Central memory CD8-positive, alpha-beta T cell (primary cell): Measurements from ENCODE around the gene GRK4.

Experiments
- ATAC-seq: fragments of 150-1000 bp; cut with Tn5 transposase; replicated peaks from 2 replicates; pipeline ENCODE4 v1.10.0; 2022; ENCODE audit warnings: mild to moderate bottlenecking, moderate FRiP score, moderate number of reproducible peaks; ENCODE audit not compliant: poor library complexity, severe bottlenecking; ENCODE audit errors: extremely low read depth
- DNase-seq, 2 donors: peaks; one replicate each; pipeline ENCODE4 v3.0.0; 2021; ENCODE audit warnings: low spot score in 2 of 2
- H3K27ac Mint-ChIP-seq: one replicate; pipeline ENCODE4 v1.8.0; 2022; ENCODE audit warnings: low read depth, mild to moderate bottlenecking, moderate library complexity, mixed read lengths
- H3K27me3 Mint-ChIP-seq: one replicate; pipeline ENCODE4 v1.8.0; 2022; ENCODE audit warnings: mixed read lengths
- H3K36me3 Mint-ChIP-seq: one replicate; pipeline ENCODE4 v1.8.0; 2022; ENCODE audit warnings: mild to moderate bottlenecking, moderate library complexity, mixed read lengths; ENCODE audit not compliant: insufficient read depth
- H3K4me1 Mint-ChIP-seq: one replicate; pipeline ENCODE4 v1.8.0; 2022; ENCODE audit warnings: mixed read lengths
- H3K4me3 Mint-ChIP-seq: one replicate; pipeline ENCODE4 v1.8.0; 2022; ENCODE audit warnings: mild to moderate bottlenecking, moderate library complexity, mixed read lengths
- H3K9me3 Mint-ChIP-seq: one replicate; pipeline ENCODE4 v1.8.0; 2022; ENCODE audit warnings: mixed read lengths

GRK4 gene

GRCh38 chr4:3054169-3054759, 90.9 kb downstream of the GRK4 start:
- Mint-ChIP-seq H3K27ac (no peak overlapping the region), H3K4me1 (no peaks in the 10 kb centered on the region), H3K4me3 (no peak overlapping the region), H3K9me3 (peaks cover 5% of the 10 kb centered on the region), H3K36me3 (no peaks in the 10 kb centered on the region), H3K27me3 (peaks cover 2% of the 10 kb centered on the region)
- no peak for DNase-seq
- no peak for ATAC-seq

- H3K9me3 Mint-ChIP-seq: no peaks in the 10 kb centered on the region
- no peaks in the 10 kb centered on the region for H3K36me3 Mint-ChIP-seq
- no peak overlapping the region for H3K27ac Mint-ChIP-seq
- ATAC-seq: no peak
- H3K27me3 Mint-ChIP-seq: peaks cover 36% of the 10 kb centered on the region
- H3K4me1 Mint-ChIP-seq: no peaks in the 10 kb centered on the region
- DNase-seq: no peak
- no peak overlapping the region for H3K4me3 Mint-ChIP-seq
Observed at GRCh38 chr4:3059943-3060342, 96.6 kb downstream of the GRK4 start.

GRCh38 chr4:3060946-3061345, 97.6 kb downstream of the GRK4 start:
- no peak overlapping the region for H3K27ac Mint-ChIP-seq
- H3K4me3 Mint-ChIP-seq: no peak overlapping the region
- H3K27me3 Mint-ChIP-seq: peaks cover 36% of the 10 kb centered on the region
- DNase-seq (no peak), ATAC-seq (no peak)
- H3K36me3 Mint-ChIP-seq: no peaks in the 10 kb centered on the region
- H3K9me3 Mint-ChIP-seq: no peaks in the 10 kb centered on the region
- no peaks in the 10 kb centered on the region for H3K4me1 Mint-ChIP-seq

GRCh38 chr4:3062471-3062870, 99.1 kb downstream of the GRK4 start:
- no peaks in the 10 kb centered on the region for H3K9me3 Mint-ChIP-seq
- no peaks in the 10 kb centered on the region for H3K36me3 Mint-ChIP-seq
- no peak overlapping the region for H3K27ac Mint-ChIP-seq
- H3K27me3 Mint-ChIP-seq: peaks cover 36% of the 10 kb centered on the region
- no peak overlapping the region for H3K4me3 Mint-ChIP-seq
- no peak for ATAC-seq
- H3K4me1 Mint-ChIP-seq: no peaks in the 10 kb centered on the region
- DNase-seq: no peak

- peaks cover 22% of the 10 kb centered on the region for H3K27me3 Mint-ChIP-seq
- no peak overlapping the region for H3K4me3 Mint-ChIP-seq
- no peaks in the 10 kb centered on the region for H3K4me1 Mint-ChIP-seq
- H3K27ac Mint-ChIP-seq: no peak overlapping the region
- no peaks in the 10 kb centered on the region for H3K36me3 Mint-ChIP-seq
- ATAC-seq (no peak), DNase-seq (no peak)
- no peaks in the 10 kb centered on the region for H3K9me3 Mint-ChIP-seq
Observed at GRCh38 chr4:3065551-3065950, 102.2 kb downstream of the GRK4 start.

GRCh38 chr4:3066836-3067400, 103.5 kb downstream of the GRK4 start:
- H3K4me3 Mint-ChIP-seq: no peak overlapping the region
- H3K36me3 Mint-ChIP-seq: no peaks in the 10 kb centered on the region
- no peaks in the 10 kb centered on the region for H3K4me1 Mint-ChIP-seq
- H3K27ac Mint-ChIP-seq: no peak overlapping the region
- H3K27me3 Mint-ChIP-seq: peaks cover 13% of the 10 kb centered on the region
- no peaks in the 10 kb centered on the region for H3K9me3 Mint-ChIP-seq
- DNase-seq (no peak), ATAC-seq (no peak)

- Mint-ChIP-seq H3K4me3 (no peak overlapping the region), H3K4me1 (no peaks in the 10 kb centered on the region), H3K27ac (no peak overlapping the region), H3K27me3 (peaks cover 10% of the 10 kb centered on the region), H3K36me3 (peaks cover 1% of the 10 kb centered on the region), H3K9me3 (no peaks in the 10 kb centered on the region)
- no peak for DNase-seq
- no peak for ATAC-seq
Observed at GRCh38 chr4:3067473-3068001, 104.2 kb downstream of the GRK4 start.

- H3K9me3 Mint-ChIP-seq: no peaks in the 10 kb centered on the region
- H3K4me3 Mint-ChIP-seq: no peak overlapping the region
- ATAC-seq (no peak), DNase-seq (no peak)
- no peaks in the 10 kb centered on the region for H3K27me3 Mint-ChIP-seq
- no peak overlapping the region for H3K27ac Mint-ChIP-seq
- H3K4me1 Mint-ChIP-seq: no peaks in the 10 kb centered on the region
- peaks cover 5% of the 10 kb centered on the region for H3K36me3 Mint-ChIP-seq
Observed at GRCh38 chr4:3069661-3070199, 106.4 kb downstream of the GRK4 start.

GRCh38 chr4:3070709-3071500, 107.5 kb downstream of the GRK4 start:
- DNase-seq: no peak
- H3K4me1 Mint-ChIP-seq: peaks cover 9% of the 10 kb centered on the region
- no peak overlapping the region for H3K27ac Mint-ChIP-seq
- H3K36me3 Mint-ChIP-seq: peaks cover 8% of the 10 kb centered on the region
- H3K4me3 Mint-ChIP-seq: no peak overlapping the region
- ATAC-seq: no peak
- H3K27me3 Mint-ChIP-seq: no peaks in the 10 kb centered on the region
- no peaks in the 10 kb centered on the region for H3K9me3 Mint-ChIP-seq

- Mint-ChIP-seq H3K27me3 (no peaks in the 10 kb centered on the region), H3K9me3 (no peaks in the 10 kb centered on the region), H3K27ac (no peak overlapping the region)
Observed at GRCh38 chr4:3071811-3072210, 108.4 kb downstream of the GRK4 start.

GRCh38 chr4:3073158-3074077, 110.0 kb downstream of the GRK4 start:
- Mint-ChIP-seq H3K4me3 (peak overlapping the region; percentile 90), H3K36me3 (peaks cover 8% of the 10 kb centered on the region), H3K9me3 (no peaks in the 10 kb centered on the region), H3K27me3 (no peaks in the 10 kb centered on the region), H3K4me1 (peaks cover 18% of the 10 kb centered on the region), H3K27ac (no peak overlapping the region)
- ATAC-seq (peak; percentile 35), DNase-seq (peak in 1 of 2 donors; percentile 10)

More at GRCh38 chr4:3071811-3072210, 108.4 kb downstream of the GRK4 start:
- ATAC-seq: no peak
- peaks cover 8% of the 10 kb centered on the region for H3K36me3 Mint-ChIP-seq
- H3K4me3 Mint-ChIP-seq: peak overlapping the region; percentile 53
- DNase-seq: no peak
- H3K4me1 Mint-ChIP-seq: peaks cover 12% of the 10 kb centered on the region
